ENCODE measurements around the gene CYP4F3. TPM values are rescaled to one million over a fixed set of nuclear protein-coding genes. Genes with fewer than 3 reads are reported as not detected.

Gene CYP4F3
- total RNA-seq, 1 donor from 2014 or later, result not detected

GRCh38 chr19:15669891-15670290 lies 29.2 kb downstream of the CYP4F3 start:
- H3K4me3 ChIP-seq (ENCODE audit: low read depth, low read length), result no peak overlapping the region
- no peak for DNase-seq (ENCODE audit: low read depth)

GRCh38 chr19:15671237-15671821 lies 30.6 kb downstream of the CYP4F3 start:
- no peak for TF ChIP-seq CTCF (conservative IDR thresholded peaks at IDR 0.05; ENCODE audit: low read depth, low read length)
- H3K4me3 ChIP-seq (ENCODE audit: low read depth, low read length), result no peak overlapping the region

More at GRCh38 chr19:15669891-15670290, 29.2 kb downstream of the CYP4F3 start:
- no peak for TF ChIP-seq CTCF (conservative IDR thresholded peaks at IDR 0.05; ENCODE audit: low read depth, low read length)

GRCh38 chr19:15671891-15672579 lies 31.3 kb downstream of the CYP4F3 start:
- DNase-seq (ENCODE audit: low read depth), result no peak
- TF ChIP-seq CTCF (conservative IDR thresholded peaks at IDR 0.05; ENCODE audit: low read depth, low read length), result no peak
- no peak overlapping the region for H3K4me3 ChIP-seq (ENCODE audit: low read depth, low read length)

More at GRCh38 chr19:15671237-15671821, 30.6 kb downstream of the CYP4F3 start:
- no peak for DNase-seq (ENCODE audit: low read depth)

- no peak for TF ChIP-seq CTCF (conservative IDR thresholded peaks at IDR 0.05; ENCODE audit: low read depth, low read length)
- no peak for DNase-seq (ENCODE audit: low read depth)
- H3K4me3 ChIP-seq (ENCODE audit: low read depth, low read length), result no peak within 1 kb of the TSS
These were observed 32.0 kb downstream of the CYP4F3 start, which contains the start of gene CYP4F12 for GRCh38 chr19:15672580-15673175. Gene CYP4F12, plus strand, starts transcription at chr19:15673087. Its CDS starts 443 bp downstream, at chr19:15673530.

- DNase-seq (ENCODE audit: low read depth), result no peak
- no peak overlapping the region for H3K4me3 ChIP-seq (ENCODE audit: low read depth, low read length)
- no peak for TF ChIP-seq CTCF (conservative IDR thresholded peaks at IDR 0.05; ENCODE audit: low read depth, low read length)
These were observed 32.5 kb downstream of the CYP4F3 start for GRCh38 chr19:15673176-15673654.

GRCh38 chr19:15675560-15675959 lies 34.9 kb downstream of the CYP4F3 start:
- H3K4me3 ChIP-seq (ENCODE audit: low read depth, low read length), result no peak overlapping the region
- no peak for DNase-seq (ENCODE audit: low read depth)
- no peak for TF ChIP-seq CTCF (conservative IDR thresholded peaks at IDR 0.05; ENCODE audit: low read depth, low read length)
